OCI-LY1 (cell line): ENCODE results near the gene ADAT3.
A peak's percentile ranks its signal among the peaks of the same experiment; 100 is the strongest.

Experiments
- H2AFZ ChIP-seq: fragments of 200-600 bp; sonication (generic), shearing (Covaris generic); 2 replicates; pipeline ENCODE4 v1.6.0; 2014; ENCODE audit warnings: antibody characterized with exemption, mild to moderate bottlenecking, low read length
- H3F3A ChIP-seq: fragments of 200-600 bp; sonication (generic), shearing (Covaris generic); 2 replicates; pipeline ENCODE4 v1.6.0; 2014; ENCODE audit warnings: mild to moderate bottlenecking, antibody characterized with exemption, low read length, moderate library complexity; ENCODE audit not compliant: insufficient read depth
- H3K27ac ChIP-seq: fragments of 200-600 bp; sonication (generic); 2 replicates; pipeline ENCODE4 v1.5.1; 2014; ENCODE audit warnings: low read length, mixed run types, mild to moderate bottlenecking, low read depth; ENCODE audit not compliant: poor library complexity, severe bottlenecking
- H3K27me3 ChIP-seq: fragments of 200-600 bp; sonication (generic); 2 replicates; pipeline ENCODE4 v1.6.0; 2014; ENCODE audit warnings: antibody characterized with exemption, mild to moderate bottlenecking, low read length, moderate library complexity; ENCODE audit not compliant: insufficient read depth
- H3K36me3 ChIP-seq: fragments of 200-600 bp; sonication (generic); 2 replicates; pipeline ENCODE4 v1.6.1; 2014; ENCODE audit warnings: mild to moderate bottlenecking, antibody characterized with exemption, low read length, moderate library complexity, mixed read lengths; ENCODE audit not compliant: insufficient read depth
- H3K4me1 ChIP-seq: fragments of 200-600 bp; sonication (generic); 2 replicates; pipeline ENCODE4 v1.5.1; 2014; ENCODE audit warnings: mild to moderate bottlenecking, low read length, moderate library complexity; ENCODE audit not compliant: insufficient read depth, severe bottlenecking
- H3K4me2 ChIP-seq: fragments of 200-600 bp; sonication (generic), shearing (Covaris generic); 2 replicates; pipeline ENCODE4 v1.6.1; 2014; ENCODE audit warnings: low read length
- H3K4me3 ChIP-seq: fragments of 200-600 bp; sonication (generic); 2 replicates; pipeline ENCODE4 v1.5.1; 2014; ENCODE audit warnings: low read length, low read depth, mild to moderate bottlenecking, mixed read lengths; ENCODE audit not compliant: poor library complexity, severe bottlenecking
- H3K79me2 ChIP-seq: fragments of 200-600 bp; shearing (Covaris generic); 2 replicates; pipeline ENCODE4 v1.6.1; 2016; ENCODE audit warnings: mixed run types, low read length, mixed read lengths; ENCODE audit not compliant: insufficient read depth
- H3K9ac ChIP-seq: fragments of 200-600 bp; sonication (generic), shearing (Covaris generic); 2 replicates; pipeline ENCODE4 v1.6.1; 2014; ENCODE audit warnings: mild to moderate bottlenecking, low read length, mixed read lengths
- H3K9me2 ChIP-seq: fragments of 200-600 bp; sonication (generic), shearing (Covaris generic); 2 replicates; pipeline ENCODE4 v1.6.1; 2014; ENCODE audit warnings: low read depth, mild to moderate bottlenecking, low read length, mixed read lengths
- H3K9me3 ChIP-seq: fragments of 200-600 bp; shearing (Covaris generic); 2 replicates; pipeline ENCODE4 v1.6.1; 2014; ENCODE audit warnings: low read length, mixed read lengths
- H4K20me1 ChIP-seq: fragments of 200-600 bp; sonication (generic), shearing (Covaris generic); 2 replicates; pipeline ENCODE4 v1.6.0; 2016; ENCODE audit warnings: mild to moderate bottlenecking, low read length; ENCODE audit not compliant: insufficient read depth
- EZH2 ChIP-seq: fragments of 200-600 bp; sonication (generic), shearing (Covaris generic); IDR thresholded peaks from 2 replicates; pipeline ENCODE4 v1.8.0; 2017; ENCODE audit warnings: borderline replicate concordance, mixed run types, mild to moderate bottlenecking, antibody characterized with exemption, low read length, moderate library complexity, mixed read lengths
- TF ChIP-seq, protein P1 (sequence below): fragments of 200-600 bp; sonication (generic), shearing (Covaris generic); IDR thresholded peaks from 2 replicates; pipeline ENCODE4 v1.5.1; 2017; ENCODE audit warnings: mild to moderate bottlenecking, antibody characterized with exemption, low read length, moderate library complexity, mixed read lengths

The ADAT3 gene

DNA sequence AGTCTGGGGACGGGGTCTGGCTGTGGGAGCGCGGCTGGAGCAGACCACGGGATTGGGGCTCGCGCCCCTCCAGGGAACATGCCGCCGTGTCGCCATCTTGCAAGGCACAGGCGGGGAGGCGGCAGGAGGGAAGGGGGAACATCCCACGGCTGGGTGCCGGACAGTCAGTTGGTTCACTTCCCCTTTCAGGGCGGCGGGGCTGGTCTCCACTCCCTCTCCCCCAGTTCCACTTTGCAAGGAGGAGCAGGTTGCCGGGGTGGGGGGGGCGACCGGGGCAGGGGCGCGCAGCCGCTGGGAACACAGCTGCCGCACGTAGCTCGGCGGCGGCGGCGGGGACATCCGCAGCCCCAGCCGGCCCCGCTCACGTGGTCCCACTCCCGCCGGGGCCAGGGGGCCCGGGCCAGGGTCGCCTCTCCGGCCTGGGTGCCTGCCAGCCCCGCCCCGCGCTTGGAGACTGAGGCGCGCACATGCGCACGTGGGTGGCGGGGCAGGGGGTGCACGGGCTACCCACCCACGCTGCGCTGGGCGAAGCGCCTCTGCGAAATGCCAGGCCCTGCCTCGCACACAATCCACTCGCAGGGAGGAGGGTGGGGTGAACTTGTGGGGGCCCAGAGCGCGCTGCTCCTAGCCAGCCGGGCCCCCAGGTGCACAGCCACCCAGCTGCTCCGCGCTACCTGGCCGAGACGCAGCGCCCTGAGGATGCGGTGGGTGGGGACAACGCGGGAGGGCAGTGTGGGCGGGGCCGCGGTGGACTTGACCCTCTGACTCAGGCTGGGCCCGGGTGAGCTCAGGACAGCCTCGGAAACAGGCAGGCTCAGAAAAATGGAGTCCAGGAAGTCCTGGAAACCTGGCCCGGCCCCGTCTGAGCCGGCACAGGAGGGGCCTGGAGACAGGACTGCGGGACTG, 48.2 kb upstream of the ADAT3 start:
- H3K9me2 ChIP-seq, result no peaks in the 10 kb centered on the region
- H2AFZ ChIP-seq, result no peak overlapping the region
- H3K79me2 ChIP-seq, result peaks cover 6% of the 10 kb centered on the region
- no peaks in the 10 kb centered on the region for H3K9me3 ChIP-seq
- peak overlapping the region; percentile 72; the same call in 1 of the 2 replicates for H3K9ac ChIP-seq
- peaks cover 79% of the 10 kb centered on the region for H3K4me1 ChIP-seq
- no peaks in the 10 kb centered on the region for H3F3A ChIP-seq
- H3K36me3 ChIP-seq, result no peaks in the 10 kb centered on the region
- peak overlapping the region; percentile 79 for H3K27ac ChIP-seq
- H3K27me3 ChIP-seq, result peaks cover 6% of the 10 kb centered on the region; the same call in 1 of the 2 replicates
- H3K4me2 ChIP-seq, result peak overlapping the region; percentile 90
- H3K4me3 ChIP-seq, result peak overlapping the region; percentile 61
- no peak for TF ChIP-seq EZH2
- TF ChIP-seq, protein P1, sequence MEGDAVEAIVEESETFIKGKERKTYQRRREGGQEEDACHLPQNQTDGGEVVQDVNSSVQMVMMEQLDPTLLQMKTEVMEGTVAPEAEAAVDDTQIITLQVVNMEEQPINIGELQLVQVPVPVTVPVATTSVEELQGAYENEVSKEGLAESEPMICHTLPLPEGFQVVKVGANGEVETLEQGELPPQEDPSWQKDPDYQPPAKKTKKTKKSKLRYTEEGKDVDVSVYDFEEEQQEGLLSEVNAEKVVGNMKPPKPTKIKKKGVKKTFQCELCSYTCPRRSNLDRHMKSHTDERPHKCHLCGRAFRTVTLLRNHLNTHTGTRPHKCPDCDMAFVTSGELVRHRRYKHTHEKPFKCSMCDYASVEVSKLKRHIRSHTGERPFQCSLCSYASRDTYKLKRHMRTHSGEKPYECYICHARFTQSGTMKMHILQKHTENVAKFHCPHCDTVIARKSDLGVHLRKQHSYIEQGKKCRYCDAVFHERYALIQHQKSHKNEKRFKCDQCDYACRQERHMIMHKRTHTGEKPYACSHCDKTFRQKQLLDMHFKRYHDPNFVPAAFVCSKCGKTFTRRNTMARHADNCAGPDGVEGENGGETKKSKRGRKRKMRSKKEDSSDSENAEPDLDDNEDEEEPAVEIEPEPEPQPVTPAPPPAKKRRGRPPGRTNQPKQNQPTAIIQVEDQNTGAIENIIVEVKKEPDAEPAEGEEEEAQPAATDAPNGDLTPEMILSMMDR, result no peak
- no peaks in the 10 kb centered on the region for H4K20me1 ChIP-seq

DNA sequence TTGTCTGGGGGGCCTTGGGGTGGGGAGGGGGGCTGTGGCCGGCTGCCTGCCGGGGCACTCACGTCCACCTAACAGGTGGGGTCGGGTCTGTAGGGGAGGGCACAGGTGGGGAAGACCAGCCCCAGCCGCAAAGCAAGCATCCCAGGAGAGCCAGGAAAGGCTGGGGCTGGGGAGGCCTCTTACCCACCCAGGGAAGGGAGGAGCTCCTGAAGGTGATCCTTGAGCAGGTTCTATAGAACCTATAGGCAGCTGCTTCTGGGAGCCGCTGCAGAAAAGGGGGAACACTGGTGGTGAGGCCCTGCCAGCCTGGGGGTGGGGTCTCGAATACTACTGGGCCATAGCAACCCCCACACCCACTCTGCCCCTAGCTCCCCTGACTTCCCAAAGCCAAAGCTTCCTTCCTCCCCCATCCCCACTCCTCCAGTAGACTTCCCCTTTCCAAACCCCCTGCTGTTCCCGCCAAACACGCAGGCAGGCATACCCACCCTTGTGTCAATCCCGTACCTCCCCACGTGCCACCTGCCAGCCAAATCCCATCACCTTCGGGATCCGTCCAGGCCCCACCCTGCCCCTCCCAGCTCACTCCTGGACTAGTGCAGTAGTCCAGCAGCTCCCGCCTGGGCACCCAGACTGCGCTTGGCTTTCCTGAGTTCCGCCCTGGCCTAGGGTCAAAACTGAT, 47.4 kb upstream of the ADAT3 start:
- Histone ChIP-seq H3K9ac (no peak overlapping the region; the same call in 1 of the 2 replicates), H3K9me3 (no peaks in the 10 kb centered on the region), H3K4me2 (peak overlapping the region; percentile 90; the same call in 1 of the 2 replicates), H3K27ac (peak overlapping the region; percentile 79), H3K27me3 (peaks cover 6% of the 10 kb centered on the region; the same call in 1 of the 2 replicates), H3K4me1 (peaks cover 73% of the 10 kb centered on the region), H3K4me3 (no peak overlapping the region), H3F3A (no peaks in the 10 kb centered on the region), H2AFZ (no peak overlapping the region), H3K79me2 (peaks cover 6% of the 10 kb centered on the region), H3K36me3 (no peaks in the 10 kb centered on the region), H3K9me2 (no peaks in the 10 kb centered on the region), H4K20me1 (no peaks in the 10 kb centered on the region)
- TF ChIP-seq, protein P1, result no peak
- no peak for TF ChIP-seq EZH2

DNA sequence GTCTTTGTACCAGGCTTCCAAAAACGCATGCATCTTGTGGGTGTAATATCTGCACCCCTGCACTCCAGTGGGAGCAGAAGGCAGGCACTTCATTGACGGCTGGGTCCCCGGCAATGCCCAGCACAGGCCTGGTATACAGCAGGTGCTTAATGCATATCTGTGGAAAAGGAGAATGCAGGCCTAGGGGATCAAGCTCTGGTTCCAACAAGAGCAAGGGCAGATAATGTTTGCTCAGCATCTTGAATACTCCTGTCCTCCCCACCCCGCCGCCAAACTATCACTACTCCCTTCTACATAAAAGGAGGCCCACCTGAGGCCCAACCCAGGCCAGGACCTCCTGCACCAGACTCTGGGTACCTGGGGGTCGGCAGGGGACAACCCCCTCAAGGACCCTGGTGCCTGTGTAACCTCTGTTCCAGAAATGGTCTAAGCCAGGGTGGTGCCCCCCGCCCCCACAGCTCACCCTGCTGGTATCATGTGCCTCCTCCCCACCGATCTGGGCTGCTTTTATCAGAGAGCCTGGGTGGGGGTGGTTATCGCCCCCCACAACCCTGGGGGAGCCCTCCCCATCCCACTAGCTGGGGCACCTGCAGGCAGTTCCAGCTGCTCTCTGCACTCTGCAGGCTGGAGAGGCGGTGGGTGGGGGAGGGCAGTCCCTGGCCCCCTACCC, 46.7 kb upstream of the ADAT3 start:
- H2AFZ ChIP-seq, result no peak overlapping the region
- H3K4me3 ChIP-seq, result no peak overlapping the region
- no peaks in the 10 kb centered on the region for H3K9me3 ChIP-seq
- no peaks in the 10 kb centered on the region for H3K36me3 ChIP-seq
- no peaks in the 10 kb centered on the region for H3F3A ChIP-seq
- H3K27me3 ChIP-seq, result peaks cover 6% of the 10 kb centered on the region; the same call in 1 of the 2 replicates
- H3K9ac ChIP-seq, result no peak overlapping the region
- H3K27ac ChIP-seq, result peak overlapping the region; percentile 6
- no peaks in the 10 kb centered on the region for H3K9me2 ChIP-seq
- no peaks in the 10 kb centered on the region for H4K20me1 ChIP-seq
- no peak overlapping the region for H3K4me2 ChIP-seq
- peaks cover 6% of the 10 kb centered on the region for H3K79me2 ChIP-seq
- no peak for TF ChIP-seq EZH2
- TF ChIP-seq, protein P1, result no peak
- peaks cover 67% of the 10 kb centered on the region for H3K4me1 ChIP-seq
